Activated naive CD4-positive, alpha-beta T cell treated with anti-CD3 and anti-CD28 coated beads, Interleukin-2, amount 50 U/mL, for 16 hours (primary cell): ENCODE data around the gene CRACR2B.

Source experiments
- DNase-seq: peaks from one replicate; pipeline ENCODE4 v3.0.0-alpha.2; 2020

The CRACR2B gene

GRCh38 chr11:827146-827896 is 398 bp upstream of the CRACR2B start:
- DNase-seq: no peak

- DNase-seq: no peak
These were observed 922 bp downstream of the CRACR2B start for GRCh38 chr11:828506-829175.

GRCh38 chr11:829176-829846 is 1.6 kb downstream of the CRACR2B start:
- DNase-seq: no peak

DNA sequence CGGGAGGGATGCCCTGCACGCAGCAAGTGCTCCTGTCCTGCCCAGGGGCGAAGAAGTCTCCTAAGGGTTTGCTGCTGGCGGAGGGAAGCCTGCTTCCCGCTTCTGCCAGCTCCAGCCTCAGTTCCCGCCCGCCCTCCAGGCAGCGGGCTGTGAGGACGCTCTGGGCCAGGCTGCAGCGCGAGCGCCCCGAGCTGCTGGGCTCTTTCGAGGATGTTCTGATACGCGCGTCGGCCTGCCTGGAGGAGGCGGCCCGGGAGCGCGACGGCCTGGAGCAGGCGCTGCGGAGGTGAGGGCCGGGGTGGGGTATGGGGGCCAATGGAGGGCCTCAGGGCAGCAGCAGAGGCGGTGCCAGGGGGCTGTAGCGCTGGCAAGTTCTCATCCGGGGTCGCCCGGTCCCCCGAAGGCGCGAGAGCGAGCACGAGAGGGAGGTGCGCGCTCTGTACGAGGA is 2.2 kb downstream of the CRACR2B start:
- DNase-seq: no peak

GRCh38 chr11:830295-831117 is 2.8 kb downstream of the CRACR2B start:
- peak; percentile 61 for DNase-seq

- no peak for DNase-seq
These were observed 3.6 kb downstream of the CRACR2B start for GRCh38 chr11:831118-831864.

DNA sequence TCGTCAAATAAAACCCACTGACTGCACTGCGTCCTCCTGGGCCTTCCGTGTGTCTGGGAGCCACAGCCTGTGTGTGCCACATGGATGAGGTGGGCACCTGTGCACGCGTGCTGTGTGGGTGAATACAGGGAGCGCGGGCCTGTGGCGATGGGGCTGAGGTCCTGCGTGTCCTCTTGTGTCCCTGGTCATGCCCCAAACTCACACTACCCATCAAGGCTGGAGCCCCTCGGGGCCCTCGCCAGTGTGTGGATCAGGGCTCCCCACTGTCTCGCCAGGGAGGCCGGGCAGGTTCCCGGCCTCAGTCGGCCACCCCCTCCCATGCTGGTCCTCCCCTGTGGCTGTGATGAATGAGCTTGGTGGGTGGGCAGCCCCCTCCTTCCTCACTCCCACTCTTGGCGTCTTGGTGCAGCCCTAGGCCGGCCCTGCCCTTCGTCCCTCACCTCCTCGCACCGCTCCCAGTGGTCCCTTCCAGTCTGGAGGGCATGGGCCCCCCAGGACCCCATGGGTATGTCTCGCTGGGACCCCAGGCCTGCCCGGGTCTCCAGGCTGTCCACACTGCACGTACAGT is 4.3 kb downstream of the CRACR2B start:
- DNase-seq: no peak

DNA sequence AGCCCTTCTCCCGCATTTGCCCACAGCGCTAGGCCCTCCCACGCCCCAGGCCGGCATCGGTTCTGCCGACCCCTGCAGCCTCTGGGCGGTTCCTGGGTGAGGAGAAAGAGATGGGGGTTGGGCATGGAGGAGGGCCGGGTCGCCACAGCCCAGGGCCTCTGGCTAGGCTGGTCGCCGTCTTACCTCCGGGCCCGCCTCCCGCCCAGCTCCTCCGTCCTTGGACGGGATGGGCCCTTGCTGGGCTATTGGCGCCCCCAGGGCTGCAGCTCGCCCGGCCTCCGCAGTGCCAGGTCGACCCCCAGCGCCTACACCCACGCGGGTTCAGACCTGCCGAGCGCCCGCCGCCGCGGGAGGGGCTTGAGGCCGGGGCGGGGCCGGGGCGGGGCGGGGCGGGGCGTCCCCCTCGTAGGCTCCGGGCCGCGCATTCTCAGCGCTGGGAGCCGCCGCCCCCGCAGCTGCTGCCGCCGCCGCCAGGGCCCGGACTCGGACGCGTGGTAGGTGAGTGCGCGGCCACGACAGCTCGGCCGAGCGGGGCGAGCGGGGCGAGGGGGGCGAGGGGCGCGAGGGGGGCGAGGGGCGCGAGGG is 4.9 kb downstream of the CRACR2B start, which contains the start of gene CD151:
Gene CD151 (plus strand): TSS at position 424 of the 585 bp plus-strand sequence. CDS start 3,118 bp downstream, outside the sequence.
- peak; percentile 42 for DNase-seq

DNA sequence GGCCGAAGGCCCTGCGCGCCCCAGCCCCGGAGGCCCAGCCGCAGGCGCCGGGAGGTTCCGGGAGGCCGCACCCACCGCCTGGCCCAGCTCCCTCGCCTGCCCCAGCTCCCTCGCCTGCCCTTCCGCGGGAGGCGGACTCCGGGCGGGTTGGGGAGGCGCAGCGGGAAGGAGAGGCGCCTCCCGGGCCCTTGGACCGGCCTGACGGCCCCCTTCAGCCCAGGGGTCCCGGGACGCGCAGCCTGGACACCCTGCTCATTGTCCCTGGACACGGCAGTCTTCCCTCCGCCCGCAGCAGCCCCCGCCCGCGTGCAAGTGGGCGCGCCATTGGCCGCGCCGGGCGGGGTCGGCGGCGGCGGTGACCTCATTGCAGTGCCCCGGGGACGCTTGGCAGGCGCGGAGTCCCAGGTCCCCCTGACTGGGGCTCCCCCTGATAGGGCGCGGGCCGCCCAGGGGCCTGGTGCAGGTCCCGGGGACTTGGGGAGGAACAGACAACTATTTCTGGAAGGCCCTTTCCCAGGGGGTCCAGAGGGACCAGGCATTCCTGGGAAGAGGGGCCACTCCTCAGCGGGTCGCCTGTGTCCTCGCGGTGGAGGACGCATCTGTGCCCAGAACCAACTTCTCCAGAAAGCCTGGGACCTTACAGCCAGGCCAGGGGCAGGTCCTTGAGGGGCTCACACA is 5.5 kb downstream of the CRACR2B start:
- DNase-seq: peak; percentile 35

- DNase-seq: no peak
These were observed 6.2 kb downstream of the CRACR2B start for GRCh38 chr11:833849-834311.

DNA sequence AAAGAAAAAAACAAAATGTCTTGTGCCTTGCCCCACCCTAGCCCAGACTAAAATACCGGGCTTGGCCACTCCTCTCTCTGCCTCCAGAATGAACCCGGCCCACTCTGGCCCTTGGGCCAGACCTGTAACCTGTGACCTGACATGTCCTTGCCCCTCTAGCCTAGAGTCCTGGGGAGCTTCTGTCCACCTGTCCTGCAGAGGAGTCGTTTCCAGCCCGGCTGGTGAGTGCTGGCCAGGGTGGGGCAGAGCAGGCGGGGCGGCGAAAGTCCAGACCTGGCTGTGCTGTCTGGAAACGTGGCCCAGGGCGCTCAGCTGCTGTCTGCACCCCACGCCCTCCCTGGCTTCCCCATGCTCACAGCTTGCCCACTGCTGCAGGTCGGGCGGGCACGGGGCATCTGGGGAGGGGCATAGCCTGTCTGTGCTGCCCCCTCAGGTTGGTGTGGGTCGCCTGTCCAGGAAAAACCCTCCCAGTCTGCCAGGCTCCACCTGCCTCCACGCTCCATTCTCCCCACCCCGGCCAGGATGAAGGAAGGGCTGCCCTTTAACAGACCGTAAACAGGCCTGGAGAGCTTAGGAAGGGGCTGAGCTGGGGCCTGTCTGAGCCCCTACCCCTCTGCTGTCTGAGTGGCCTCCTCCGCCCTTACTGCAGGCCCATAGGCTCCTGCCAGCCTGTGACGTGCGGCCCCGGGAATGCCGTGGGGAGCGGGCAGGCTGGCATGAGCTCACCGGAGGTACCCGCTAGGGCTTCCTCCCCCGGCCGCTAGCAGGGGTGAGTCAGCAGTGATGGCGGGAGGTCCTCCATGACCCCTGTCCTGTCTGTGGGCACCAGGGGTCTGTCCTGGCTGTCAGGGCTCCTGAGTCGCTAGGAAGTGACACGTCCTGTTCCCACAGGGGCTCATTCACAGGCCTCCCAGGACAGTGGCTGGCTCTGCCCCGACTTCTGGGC is 6.9 kb downstream of the CRACR2B start:
- no peak for DNase-seq

- no peak for DNase-seq
These were observed 8.6 kb downstream of the CRACR2B start for GRCh38 chr11:836274-836673.

DNA sequence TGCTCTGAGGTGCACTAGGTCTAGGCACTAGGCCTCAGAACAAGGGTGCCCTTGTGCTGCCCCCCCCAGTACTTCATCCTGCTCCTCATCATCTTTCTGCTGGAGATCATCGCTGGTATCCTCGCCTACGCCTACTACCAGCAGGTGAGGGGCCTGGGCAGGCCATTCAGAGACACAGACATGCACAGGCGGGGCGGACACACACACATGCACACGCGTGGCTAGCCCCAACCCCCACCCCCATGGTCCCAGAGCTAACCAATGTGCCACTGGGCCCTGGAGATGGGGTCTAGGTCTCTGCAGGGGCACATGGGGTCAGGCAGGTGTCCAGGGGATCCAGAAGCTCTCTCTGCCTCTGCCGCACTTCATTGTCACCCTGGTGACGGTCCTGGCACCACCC is 9.0 kb downstream of the CRACR2B start:
- no peak for DNase-seq

DNA sequence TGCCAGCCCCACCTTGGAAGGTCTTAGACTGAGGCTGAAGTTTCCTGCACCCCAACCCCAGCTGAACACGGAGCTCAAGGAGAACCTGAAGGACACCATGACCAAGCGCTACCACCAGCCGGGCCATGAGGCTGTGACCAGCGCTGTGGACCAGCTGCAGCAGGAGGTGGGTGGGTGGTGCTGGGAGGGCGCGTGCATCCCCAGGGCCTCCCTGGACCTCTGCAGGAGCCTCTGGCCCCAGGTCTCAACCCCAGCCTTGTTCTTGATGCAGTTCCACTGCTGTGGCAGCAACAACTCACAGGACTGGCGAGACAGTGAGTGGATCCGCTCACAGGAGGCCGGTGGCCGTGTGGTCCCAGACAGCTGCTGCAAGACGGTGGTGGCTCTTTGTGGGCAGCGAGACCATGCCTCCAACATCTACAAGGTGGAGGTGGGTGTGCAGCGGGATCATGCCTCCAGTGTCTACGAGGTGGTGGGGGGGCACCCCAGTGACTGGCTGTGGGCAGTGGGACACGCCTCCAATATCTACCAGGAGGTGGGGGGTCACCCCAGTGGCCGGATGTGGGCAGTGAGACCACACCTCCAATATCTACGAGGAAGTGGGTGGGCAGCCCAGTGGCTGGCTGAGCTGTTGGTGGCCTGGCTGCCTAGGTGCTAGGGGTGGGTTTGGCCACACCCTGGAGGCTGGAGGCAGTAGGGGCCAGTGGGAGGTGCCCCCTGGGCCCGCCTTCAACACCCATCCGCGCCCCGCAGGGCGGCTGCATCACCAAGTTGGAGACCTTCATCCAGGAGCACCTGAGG is 9.7 kb downstream of the CRACR2B start:
- no peak for DNase-seq

DNA sequence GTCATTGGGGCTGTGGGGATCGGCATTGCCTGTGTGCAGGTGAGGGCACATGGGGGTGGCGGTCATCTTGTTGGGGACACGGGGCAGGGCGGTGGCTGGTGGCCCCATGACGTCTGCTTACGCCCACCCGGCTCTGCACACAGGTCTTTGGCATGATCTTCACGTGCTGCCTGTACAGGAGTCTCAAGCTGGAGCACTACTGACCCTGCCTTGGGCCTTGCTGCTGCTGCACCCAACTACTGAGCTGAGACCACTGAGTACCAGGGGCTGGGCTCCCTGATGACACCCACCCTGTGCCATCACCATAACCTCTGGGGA is 10.2 kb downstream of the CRACR2B start:
- no peak for DNase-seq

DNA sequence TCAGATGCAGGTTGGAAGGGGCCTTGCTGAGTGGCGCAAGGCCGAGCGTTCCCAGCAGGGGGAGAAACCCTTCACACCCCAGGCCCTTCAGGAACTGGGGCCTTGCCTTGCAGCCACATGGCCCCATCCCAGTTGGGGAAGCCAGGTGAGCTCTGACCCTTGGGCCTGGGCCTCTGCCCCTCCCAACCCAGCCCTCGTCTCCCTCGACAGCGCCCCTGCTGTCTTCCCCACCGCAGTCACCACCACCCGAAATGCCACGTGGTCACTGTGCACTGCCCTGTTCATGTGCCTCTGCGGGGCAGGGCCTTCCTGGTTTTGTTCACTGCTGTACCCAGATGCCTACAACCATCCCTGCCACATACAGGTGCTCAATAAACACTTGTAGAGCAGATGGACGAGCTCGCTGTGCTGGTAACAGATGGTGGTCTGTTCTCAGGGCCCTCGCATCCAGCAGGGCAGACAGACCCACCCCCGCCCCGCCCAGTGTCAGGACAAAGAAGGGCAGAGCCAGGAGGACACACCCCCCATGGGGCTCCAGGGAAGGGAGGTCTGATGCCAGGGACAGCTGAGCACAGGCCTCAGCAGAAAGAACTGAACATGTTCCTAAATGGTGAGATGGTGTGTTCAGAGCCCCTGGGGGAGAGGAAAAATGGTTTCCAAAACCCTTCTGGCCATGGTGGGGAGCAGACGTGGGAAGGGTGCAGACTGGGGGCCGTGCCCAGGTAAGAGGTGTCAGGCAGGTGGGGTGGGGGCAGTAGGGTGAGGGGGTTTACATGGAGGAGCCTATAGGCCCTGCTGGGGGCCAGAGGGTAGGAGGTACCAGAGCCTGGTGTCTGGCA is 10.9 kb downstream of the CRACR2B start:
- DNase-seq: no peak

DNA sequence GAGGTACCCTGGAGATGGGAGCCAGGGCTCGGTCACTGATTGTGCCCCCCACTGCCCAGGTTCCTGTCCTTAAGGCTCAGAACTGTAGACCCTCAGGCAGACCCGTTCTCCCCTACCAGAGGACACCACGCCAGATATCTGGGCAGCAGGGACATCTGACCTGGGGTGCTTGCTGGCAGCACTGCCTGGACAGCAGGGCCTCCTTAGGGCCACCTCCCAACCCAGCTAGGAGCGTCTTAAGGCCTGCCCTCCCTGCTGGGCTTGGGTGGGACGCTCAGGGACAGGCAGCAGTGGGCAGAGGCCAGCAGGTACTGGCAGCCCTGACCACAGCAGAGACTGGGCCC is 11.5 kb downstream of the CRACR2B start:
- DNase-seq: no peak
